ENCODE measurements around the gene CDH22. TPM values are rescaled to one million over a fixed set of nuclear protein-coding genes. Genes with fewer than 3 reads are reported as not detected.

The CDH22 gene
- total RNA-seq, 1 experiment from 2014 or later = not detected

- Mint-ChIP-seq H3K9me3 (ENCODE audit: unreplicated experiment) (no peaks in the 10 kb centered on the region), H3K27ac (ENCODE audit: low read depth, unreplicated experiment) (no peak overlapping the region), H3K27me3 (ENCODE audit: insufficient read depth, unreplicated experiment) (peaks cover 64% of the 10 kb centered on the region), H3K4me3 (ENCODE audit: unreplicated experiment) (no peak overlapping the region), H3K36me3 (ENCODE audit: insufficient read depth, unreplicated experiment) (no peaks in the 10 kb centered on the region), H3K4me1 (ENCODE audit: insufficient read depth, unreplicated experiment) (peaks cover 2% of the 10 kb centered on the region)
- no peak for DNase-seq (ENCODE audit: unreplicated experiment)
- BruUV-seq (replicated peaks) = no TSS peak
- intact Hi-C loops (cut with micrococcal nuclease) = no loop called here
- ChIA-PET POLR2A (interaction anchor here (0.6 to 1.0 kb wide), 2 partner anchors 132 to 156 kb away, joined by 3 read pairs; no protein-coding TSS in a partner anchor), CTCF (interaction anchor here (0.6 to 2.4 kb wide), 13 partner anchors 13 to 373 kb away, joined by 3 to 21 read pairs (median 4); no protein-coding TSS in a partner anchor)
- TF ChIP-seq CTCF (IDR thresholded peaks at IDR 0.05; ENCODE audit: unreplicated experiment) = no peak
Observed at GRCh38 chr20:46305973-46306360, 2.3 kb downstream of the CDH22 start.

- ChIA-PET POLR2A (interaction anchor here (0.6 to 1.0 kb wide), 2 partner anchors 132 to 156 kb away, joined by 3 read pairs; no protein-coding TSS in a partner anchor), CTCF (interaction anchor here (0.6 to 2.4 kb wide), 12 partner anchors 15 to 318 kb away, joined by 3 to 21 read pairs (median 4); no protein-coding TSS in a partner anchor)
- Mint-ChIP-seq H3K27me3 (ENCODE audit: insufficient read depth, unreplicated experiment) (peaks cover 59% of the 10 kb centered on the region), H3K27ac (ENCODE audit: low read depth, unreplicated experiment) (no peak overlapping the region), H3K36me3 (ENCODE audit: insufficient read depth, unreplicated experiment) (no peaks in the 10 kb centered on the region), H3K4me1 (ENCODE audit: insufficient read depth, unreplicated experiment) (no peaks in the 10 kb centered on the region), H3K9me3 (ENCODE audit: unreplicated experiment) (no peaks in the 10 kb centered on the region), H3K4me3 (ENCODE audit: unreplicated experiment) (no peak overlapping the region)
- no peak for DNase-seq (ENCODE audit: unreplicated experiment)
- no TSS peak for BruUV-seq (replicated peaks)
- TF ChIP-seq CTCF (IDR thresholded peaks at IDR 0.05; ENCODE audit: unreplicated experiment) = no peak
- intact Hi-C loops (cut with micrococcal nuclease) = no loop called here
Observed at GRCh38 chr20:46305331-46305972, 2.8 kb downstream of the CDH22 start.

- Mint-ChIP-seq H3K36me3 (ENCODE audit: insufficient read depth, unreplicated experiment) (no peaks in the 10 kb centered on the region), H3K27me3 (ENCODE audit: insufficient read depth, unreplicated experiment) (peaks cover 53% of the 10 kb centered on the region), H3K4me1 (ENCODE audit: insufficient read depth, unreplicated experiment) (no peaks in the 10 kb centered on the region), H3K27ac (ENCODE audit: low read depth, unreplicated experiment) (no peak overlapping the region), H3K9me3 (ENCODE audit: unreplicated experiment) (no peaks in the 10 kb centered on the region), H3K4me3 (ENCODE audit: unreplicated experiment) (no peak overlapping the region)
- no peak for DNase-seq (ENCODE audit: unreplicated experiment)
- ChIA-PET POLR2A (interaction anchor here (1.0 kb wide), 1 partner anchor 133 kb away, joined by 3 read pairs; no protein-coding TSS in a partner anchor), CTCF (interaction anchor here (0.6 to 2.4 kb wide), 9 partner anchors 8 to 317 kb away, joined by 3 to 21 read pairs (median 4); no protein-coding TSS in a partner anchor)
- intact Hi-C loops (cut with micrococcal nuclease) = no loop called here
- BruUV-seq (replicated peaks) = no TSS peak
- TF ChIP-seq CTCF (IDR thresholded peaks at IDR 0.05; ENCODE audit: unreplicated experiment) = no peak
Observed at GRCh38 chr20:46304852-46305251, 3.4 kb downstream of the CDH22 start.

GRCh38 chr20:46304361-46304760 lies 3.9 kb downstream of the CDH22 start:
- H3K27me3 Mint-ChIP-seq (ENCODE audit: insufficient read depth, unreplicated experiment) = peaks cover 51% of the 10 kb centered on the region
- DNase-seq (ENCODE audit: unreplicated experiment) = no peak
- intact Hi-C loops (cut with micrococcal nuclease) = no loop called here
- H3K36me3 Mint-ChIP-seq (ENCODE audit: insufficient read depth, unreplicated experiment) = no peaks in the 10 kb centered on the region
- ChIA-PET CTCF (interaction anchor here (0.7 to 2.4 kb wide), 5 partner anchors 9 to 717 kb away, joined by 3 to 21 read pairs (median 3); no protein-coding TSS in a partner anchor), POLR2A (no interaction called here)
- no peak overlapping the region for H3K4me3 Mint-ChIP-seq (ENCODE audit: unreplicated experiment)
- no peaks in the 10 kb centered on the region for H3K9me3 Mint-ChIP-seq (ENCODE audit: unreplicated experiment)
- no TSS peak for BruUV-seq (replicated peaks)
- TF ChIP-seq CTCF (IDR thresholded peaks at IDR 0.05; ENCODE audit: unreplicated experiment) = no peak
- no peak overlapping the region for H3K27ac Mint-ChIP-seq (ENCODE audit: low read depth, unreplicated experiment)
- no peaks in the 10 kb centered on the region for H3K4me1 Mint-ChIP-seq (ENCODE audit: insufficient read depth, unreplicated experiment)
